ENCODE results near the gene KDM5A. TPM values are rescaled to one million over a fixed set of nuclear protein-coding genes. Genes with fewer than 3 reads are reported as not detected.

The KDM5A gene
- total RNA-seq, 2 donors from 2014 or later = 19.3 to 20.9 TPM

- Histone ChIP-seq H3K27me3 (no peaks in the 10 kb centered on the region), H3K36me3 (no peaks in the 10 kb centered on the region), H3K4me3 (no peak overlapping the region), H3K27ac (no peak overlapping the region), H3K9me3 (peaks cover 0 to 13% of the 10 kb centered on the region in 2 donors), H3K4me1 (no peaks in the 10 kb centered on the region)
- TF ChIP-seq, protein P1, sequence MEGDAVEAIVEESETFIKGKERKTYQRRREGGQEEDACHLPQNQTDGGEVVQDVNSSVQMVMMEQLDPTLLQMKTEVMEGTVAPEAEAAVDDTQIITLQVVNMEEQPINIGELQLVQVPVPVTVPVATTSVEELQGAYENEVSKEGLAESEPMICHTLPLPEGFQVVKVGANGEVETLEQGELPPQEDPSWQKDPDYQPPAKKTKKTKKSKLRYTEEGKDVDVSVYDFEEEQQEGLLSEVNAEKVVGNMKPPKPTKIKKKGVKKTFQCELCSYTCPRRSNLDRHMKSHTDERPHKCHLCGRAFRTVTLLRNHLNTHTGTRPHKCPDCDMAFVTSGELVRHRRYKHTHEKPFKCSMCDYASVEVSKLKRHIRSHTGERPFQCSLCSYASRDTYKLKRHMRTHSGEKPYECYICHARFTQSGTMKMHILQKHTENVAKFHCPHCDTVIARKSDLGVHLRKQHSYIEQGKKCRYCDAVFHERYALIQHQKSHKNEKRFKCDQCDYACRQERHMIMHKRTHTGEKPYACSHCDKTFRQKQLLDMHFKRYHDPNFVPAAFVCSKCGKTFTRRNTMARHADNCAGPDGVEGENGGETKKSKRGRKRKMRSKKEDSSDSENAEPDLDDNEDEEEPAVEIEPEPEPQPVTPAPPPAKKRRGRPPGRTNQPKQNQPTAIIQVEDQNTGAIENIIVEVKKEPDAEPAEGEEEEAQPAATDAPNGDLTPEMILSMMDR (IDR thresholded peaks at IDR 0.05) = no peak
- DNase-seq (ENCODE audit: low spot score) = no peak
Observed at GRCh38 chr12:232731-233614, 156.1 kb downstream of the KDM5A start.

GRCh38 chr12:230925-231671, 158.0 kb downstream of the KDM5A start:
- Histone ChIP-seq H3K36me3 (no peaks in the 10 kb centered on the region), H3K4me1 (no peaks in the 10 kb centered on the region), H3K9me3 (peaks cover 0 to 8% of the 10 kb centered on the region in 2 donors), H3K27me3 (no peaks in the 10 kb centered on the region), H3K27ac (no peak overlapping the region), H3K4me3 (no peak overlapping the region)
- no peak for DNase-seq (ENCODE audit: low spot score)
- TF ChIP-seq, protein P1 (IDR thresholded peaks at IDR 0.05) = no peak

Other genes starting within 250 kb of the KDM5A start
- 1 to 10 TPM in 1 of 2 donors, not detected in 1; 1.1 TPM for gene SLC6A12, start 175.2 kb downstream of the KDM5A start, total RNA-seq
- 1 to 10 TPM; 2.1 to 2.3 TPM for gene SLC6A13, start 126.5 kb downstream of the KDM5A start, total RNA-seq
- gene CCDC77, start 12.3 kb upstream of the KDM5A start, total RNA-seq = 1 to 10 TPM; 2.6 to 3.2 TPM
- 10 to 100 TPM; 19.3 to 29.0 TPM for gene B4GALNT3, start 70.6 kb upstream of the KDM5A start, total RNA-seq